GM19455 (cell line): ENCODE measurements around the gene ESRRB.

Experiments used
- ATAC-seq: cut with Tn5 transposase; IDR thresholded peaks from one replicate; pipeline ENCODE4 v1.9.1; 2021; ENCODE audit not compliant: unreplicated experiment

Gene ESRRB

GRCh38 chr14:76351941-76352340, 24.0 kb upstream of the ESRRB start:
- no peak for ATAC-seq

- no peak for ATAC-seq
Measured at GRCh38 chr14:76352639-76353281, 23.2 kb upstream of the ESRRB start.

- no peak for ATAC-seq
Measured at GRCh38 chr14:76354310-76354709, 21.6 kb upstream of the ESRRB start.

GRCh38 chr14:76355771-76356170, 20.2 kb upstream of the ESRRB start:
- ATAC-seq = no peak

GRCh38 chr14:76371066-76371465, 4.9 kb upstream of the ESRRB start:
- no peak for ATAC-seq

- no peak for ATAC-seq
Measured at GRCh38 chr14:76373456-76373855, 2.5 kb upstream of the ESRRB start.

GRCh38 chr14:76375484-76375883, 453 bp upstream of the ESRRB start:
- no peak for ATAC-seq

GRCh38 chr14:76376409-76376877, 506 bp downstream of the ESRRB start:
- ATAC-seq = no peak

- no peak for ATAC-seq
Measured at GRCh38 chr14:76376878-76377734, 1.2 kb downstream of the ESRRB start.

- ATAC-seq = no peak
Measured at GRCh38 chr14:76377735-76378074, 1.8 kb downstream of the ESRRB start.

GRCh38 chr14:76380991-76381390, 5.1 kb downstream of the ESRRB start:
- ATAC-seq = no peak

GRCh38 chr14:76381817-76382494, 6.0 kb downstream of the ESRRB start:
- ATAC-seq = no peak

GRCh38 chr14:76382495-76382832, 6.5 kb downstream of the ESRRB start:
- ATAC-seq = no peak

- no peak for ATAC-seq
Measured at GRCh38 chr14:76385435-76385834, 9.5 kb downstream of the ESRRB start.

GRCh38 chr14:76386944-76387782, 11.2 kb downstream of the ESRRB start:
- no peak for ATAC-seq

- no peak for ATAC-seq
Measured at GRCh38 chr14:76389841-76390240, 13.9 kb downstream of the ESRRB start.

- no peak for ATAC-seq
Measured at GRCh38 chr14:76390621-76391020, 14.7 kb downstream of the ESRRB start.

GRCh38 chr14:76391981-76392690, 16.2 kb downstream of the ESRRB start:
- no peak for ATAC-seq

GRCh38 chr14:76394569-76394968, 18.6 kb downstream of the ESRRB start:
- ATAC-seq = no peak

- no peak for ATAC-seq
Measured at GRCh38 chr14:76395161-76395560, 19.2 kb downstream of the ESRRB start.
